Tibial nerve (tissue), 4 donors: ENCODE measurements around the gene IL1RN. TPM values are rescaled to one million over a fixed set of nuclear protein-coding genes. Genes with fewer than 3 reads are reported as not detected.

Experiments
- DNase-seq, 2 donors: peaks; one replicate each; pipeline ENCODE4 v3.0.0-alpha.2; 2019; ENCODE audit warnings: low spot score in 2 of 2
- H3K27ac ChIP-seq, 4 donors: fragments of 200-600 bp; sonication (generic) in 3 of 4; one replicate each; pipeline ENCODE4 v1.5.1; 2017 to 2019; ENCODE audit warnings: mild to moderate bottlenecking in 1 of 4
- H3K27me3 ChIP-seq, 2 donors: fragments of 200-600 bp; sonication (generic) in 1 of 2; one replicate each; pipeline versions ENCODE4 v1.5.1 to v1.6.0; 2017 to 2019
- H3K36me3 ChIP-seq, 3 donors: fragments of 200-600 bp; sonication (generic); one replicate each; pipeline ENCODE4 v1.5.1; 2018 to 2019
- H3K4me1 ChIP-seq, 4 donors: fragments of 200-600 bp; sonication (generic) in 3 of 4; one replicate each; pipeline ENCODE4 v1.5.1; 2017 to 2019
- H3K4me3 ChIP-seq, 4 donors: fragments of 200-600 bp; sonication (generic) in 3 of 4; one replicate each; pipeline ENCODE4 v1.5.1; 2017 to 2019; ENCODE audit warnings: mild to moderate bottlenecking in 1 of 4, moderate library complexity in 1 of 4
- H3K9me3 ChIP-seq, 4 donors: fragments of 200-600 bp; sonication (generic) in 3 of 4; one replicate each; pipeline ENCODE4 v1.5.1; 2017 to 2019
- EP300 ChIP-seq, 2 donors: sonication (generic); formaldehyde crosslinking; IDR thresholded peaks; one replicate each; pipeline ENCODE4 v1.6.1; 2017; ENCODE audit warnings: antibody characterized with exemption in 2 of 2, mild to moderate bottlenecking in 1 of 2
- POLR2A ChIP-seq, 2 donors: fragments of 450-650 bp; IDR thresholded peaks; one replicate each; pipeline ENCODE4 v1.6.1; 2017; ENCODE audit warnings: antibody characterized with exemption in 2 of 2, mild to moderate bottlenecking in 2 of 2, moderate library complexity in 2 of 2
- WGBS, 2 donors: methylation state at CpG; one replicate each; pipeline ENCODE4 v1.1.5; 2018; 5-methylcytosine and 5-hydroxymethylcytosine counted together
- total RNA-seq, 4 donors: library from RNA; depleted of rRNA; stranded (reverse); fragments of >200 nt; gene quantifications; one replicate each; pipeline ENCODE4 v1.1.0, GENCODE V29; 2016
- TF ChIP-seq, protein P1 (sequence below), 5 experiments: fragments of 200-600 bp in 3 of 5; fragments of 450-650 bp in 2 of 5; sonication (generic) in 3 of 5; IDR thresholded peaks; one replicate each; pipeline ENCODE4 v1.5.1; 2016 to 2019; ENCODE audit warnings: antibody characterized with exemption in 5 of 5, mild to moderate bottlenecking in 3 of 5, moderate library complexity in 2 of 5

The IL1RN gene
- total RNA-seq, 4 donors from 2014 or later: 0.59 TPM; not detected in 3

DNA sequence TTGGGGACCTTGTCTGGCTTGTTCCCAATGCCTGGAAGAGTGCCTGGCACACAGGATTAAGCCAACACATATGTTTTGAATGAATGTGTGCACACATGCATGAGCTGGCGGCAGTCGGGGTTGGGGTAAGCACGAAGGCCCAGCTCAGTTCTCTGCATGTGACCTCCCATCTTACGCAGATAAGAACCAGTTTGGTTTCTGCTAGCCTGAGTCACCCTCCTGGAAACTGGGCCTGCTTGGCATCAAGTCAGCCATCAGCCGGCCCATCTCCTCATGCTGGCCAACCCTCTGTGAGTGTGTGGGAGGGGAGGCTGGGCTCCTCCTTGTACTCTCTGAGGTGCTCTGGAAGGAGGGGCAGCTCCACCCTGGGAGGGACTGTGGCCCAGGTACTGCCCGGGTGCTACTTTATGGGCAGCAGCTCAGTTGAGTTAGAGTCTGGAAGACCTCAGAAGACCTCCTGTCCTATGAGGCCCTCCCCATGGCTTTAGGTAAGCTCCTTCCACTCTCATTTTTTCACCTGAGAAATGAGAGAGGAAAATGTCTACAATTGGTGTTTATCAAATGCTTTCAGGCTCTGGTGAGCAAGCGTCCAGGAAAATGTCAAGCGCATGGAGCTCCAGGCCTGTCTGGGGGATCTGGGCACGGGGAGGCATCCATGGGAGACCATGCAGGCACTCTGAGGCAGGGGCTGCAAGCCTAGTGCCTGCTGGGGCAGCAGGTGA is 9.7 kb upstream of the IL1RN start:
- no peak for DNase-seq
- Histone ChIP-seq H3K4me1 (peaks cover 0 to 11% (median 0%) of the 10 kb centered on the region in 4 donors), H3K4me3 (no peak overlapping the region), H3K9me3 (no peaks in the 10 kb centered on the region), H3K27ac (no peak overlapping the region), H3K36me3 (no peaks in the 10 kb centered on the region), H3K27me3 (no peaks in the 10 kb centered on the region)
- TF ChIP-seq EP300 (IDR thresholded peaks at IDR 0.05) (no peak), POLR2A (IDR thresholded peaks at IDR 0.05) (no peak)
- TF ChIP-seq, protein P1, sequence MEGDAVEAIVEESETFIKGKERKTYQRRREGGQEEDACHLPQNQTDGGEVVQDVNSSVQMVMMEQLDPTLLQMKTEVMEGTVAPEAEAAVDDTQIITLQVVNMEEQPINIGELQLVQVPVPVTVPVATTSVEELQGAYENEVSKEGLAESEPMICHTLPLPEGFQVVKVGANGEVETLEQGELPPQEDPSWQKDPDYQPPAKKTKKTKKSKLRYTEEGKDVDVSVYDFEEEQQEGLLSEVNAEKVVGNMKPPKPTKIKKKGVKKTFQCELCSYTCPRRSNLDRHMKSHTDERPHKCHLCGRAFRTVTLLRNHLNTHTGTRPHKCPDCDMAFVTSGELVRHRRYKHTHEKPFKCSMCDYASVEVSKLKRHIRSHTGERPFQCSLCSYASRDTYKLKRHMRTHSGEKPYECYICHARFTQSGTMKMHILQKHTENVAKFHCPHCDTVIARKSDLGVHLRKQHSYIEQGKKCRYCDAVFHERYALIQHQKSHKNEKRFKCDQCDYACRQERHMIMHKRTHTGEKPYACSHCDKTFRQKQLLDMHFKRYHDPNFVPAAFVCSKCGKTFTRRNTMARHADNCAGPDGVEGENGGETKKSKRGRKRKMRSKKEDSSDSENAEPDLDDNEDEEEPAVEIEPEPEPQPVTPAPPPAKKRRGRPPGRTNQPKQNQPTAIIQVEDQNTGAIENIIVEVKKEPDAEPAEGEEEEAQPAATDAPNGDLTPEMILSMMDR (IDR thresholded peaks at IDR 0.05): no peak
- 73 to 79% methylated on average over 9 of the region's 9 CpGs for WGBS, 2 donors

DNA sequence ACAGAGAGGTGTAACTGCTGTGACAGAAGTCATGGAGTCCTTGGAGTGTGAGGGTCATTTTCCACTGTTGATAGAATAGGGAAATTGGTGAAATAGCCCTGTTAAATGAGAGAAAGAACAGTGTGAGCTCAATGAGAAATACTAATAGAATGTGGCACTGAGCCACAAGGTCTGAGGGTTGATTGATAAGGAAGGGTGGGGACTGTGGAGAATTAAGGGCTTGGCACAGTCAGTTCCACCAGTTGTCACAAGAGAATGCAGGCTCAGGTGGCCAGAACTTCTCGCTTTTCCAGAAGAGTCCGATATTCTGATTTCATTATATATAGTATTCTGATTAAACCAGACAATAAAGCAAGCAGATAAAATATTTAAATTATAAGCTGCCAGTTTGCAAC is 9.1 kb upstream of the IL1RN start:
- no peaks in the 10 kb centered on the region for H3K9me3 ChIP-seq
- H3K27me3 ChIP-seq: no peaks in the 10 kb centered on the region
- H3K27ac ChIP-seq: no peak overlapping the region
- WGBS, 2 donors: 93% methylated on average over 2 of the region's 2 CpGs
- no peak overlapping the region for H3K4me3 ChIP-seq
- H3K36me3 ChIP-seq: no peaks in the 10 kb centered on the region
- TF ChIP-seq, protein P1 (IDR thresholded peaks at IDR 0.05): no peak
- no peak for TF ChIP-seq EP300 (IDR thresholded peaks at IDR 0.05)
- no peak for TF ChIP-seq POLR2A (IDR thresholded peaks at IDR 0.05)
- no peak for DNase-seq
- H3K4me1 ChIP-seq: peaks cover 0 to 11% (median 0%) of the 10 kb centered on the region in 4 donors

DNA sequence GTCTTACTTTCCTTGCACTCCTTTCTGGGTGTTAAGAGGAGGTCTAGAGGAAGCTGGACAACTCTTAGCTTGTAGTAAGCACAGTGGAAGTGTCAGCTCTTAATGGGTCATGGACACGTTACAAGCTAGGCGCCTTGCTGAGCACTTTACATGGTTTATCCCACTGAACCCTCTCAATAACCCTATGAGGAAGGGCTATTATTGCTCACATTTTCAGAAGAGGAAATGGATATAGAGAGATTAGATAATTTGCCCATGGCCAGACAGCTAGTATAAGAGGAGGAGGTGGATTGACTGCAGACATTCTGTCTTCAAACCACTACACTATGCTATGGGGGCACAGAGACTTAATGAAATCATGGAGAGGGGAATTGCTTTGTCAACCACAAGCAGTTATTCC is 8.3 kb upstream of the IL1RN start:
- H3K36me3 ChIP-seq: no peaks in the 10 kb centered on the region
- no peak overlapping the region for H3K4me3 ChIP-seq
- H3K9me3 ChIP-seq: no peaks in the 10 kb centered on the region
- no peak overlapping the region for H3K27ac ChIP-seq
- WGBS, 2 donors: 83 to 90% methylated on average over 2 of the region's 2 CpGs
- DNase-seq: no peak
- TF ChIP-seq POLR2A (IDR thresholded peaks at IDR 0.05) (no peak), EP300 (IDR thresholded peaks at IDR 0.05) (no peak)
- TF ChIP-seq, protein P1 (IDR thresholded peaks at IDR 0.05): no peak
- peaks cover 0 to 11% (median 0%) of the 10 kb centered on the region in 4 donors for H3K4me1 ChIP-seq
- no peaks in the 10 kb centered on the region for H3K27me3 ChIP-seq

DNA sequence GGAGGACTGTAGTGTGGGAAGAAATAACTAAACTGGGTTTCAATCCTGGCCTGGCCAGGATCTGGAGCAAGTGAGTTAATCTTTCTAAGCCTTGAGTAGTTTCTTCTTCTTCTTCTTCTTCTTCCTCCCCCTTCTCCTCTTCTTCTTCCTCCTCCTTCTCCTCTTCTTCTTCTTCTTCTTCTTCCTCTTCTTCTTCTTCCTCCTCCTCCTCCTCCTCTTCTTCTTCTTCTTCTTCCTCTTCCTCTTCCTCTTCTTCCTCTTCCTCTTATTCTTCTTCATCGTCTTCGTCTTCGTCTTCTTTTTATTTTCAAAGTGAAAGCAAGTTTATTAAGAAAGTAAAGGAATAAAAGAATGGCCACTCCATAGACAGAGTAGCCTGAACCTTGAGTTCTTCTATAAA is 6.5 kb upstream of the IL1RN start:
- TF ChIP-seq POLR2A (IDR thresholded peaks at IDR 0.05): no peak
- TF ChIP-seq EP300 (IDR thresholded peaks at IDR 0.05): no peak
- TF ChIP-seq, protein P1 (IDR thresholded peaks at IDR 0.05): no peak
- 75 to 77% methylated on average over 3 of the region's 3 CpGs for WGBS, 2 donors
- Histone ChIP-seq H3K27me3 (no peaks in the 10 kb centered on the region), H3K4me3 (no peak overlapping the region), H3K4me1 (peaks cover 0 to 7% (median 0%) of the 10 kb centered on the region in 4 donors), H3K36me3 (no peaks in the 10 kb centered on the region), H3K27ac (no peak overlapping the region), H3K9me3 (no peaks in the 10 kb centered on the region)
- DNase-seq: no peak

DNA sequence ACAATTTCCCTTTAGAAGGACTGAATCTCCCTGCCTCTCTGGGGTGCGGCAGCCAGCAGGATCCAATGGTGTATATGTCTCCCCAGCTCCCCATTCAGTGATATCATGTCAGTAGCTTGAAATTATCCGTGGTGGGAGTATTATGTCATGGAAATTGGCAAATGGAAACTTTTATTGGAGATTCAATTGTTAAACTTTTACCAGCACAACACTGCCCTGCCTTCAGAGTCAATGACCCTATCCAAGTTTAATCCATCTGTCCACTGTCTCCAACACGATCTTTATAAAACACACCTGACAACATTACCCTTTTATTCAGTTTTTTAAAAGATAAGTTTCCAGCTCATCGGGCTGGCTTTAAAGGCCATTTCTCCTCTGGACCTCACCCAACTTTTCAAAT is 5.0 kb upstream of the IL1RN start:
- DNase-seq: no peak
- H3K4me3 ChIP-seq: no peak overlapping the region
- H3K27ac ChIP-seq: no peak overlapping the region
- TF ChIP-seq EP300 (IDR thresholded peaks at IDR 0.05) (no peak), POLR2A (IDR thresholded peaks at IDR 0.05) (no peak)
- TF ChIP-seq, protein P1 (IDR thresholded peaks at IDR 0.05): no peak
- no peaks in the 10 kb centered on the region for H3K36me3 ChIP-seq
- WGBS, 2 donors: 76 to 77% methylated on average over 4 of the region's 4 CpGs
- H3K27me3 ChIP-seq: no peaks in the 10 kb centered on the region
- H3K4me1 ChIP-seq: no peaks in the 10 kb centered on the region
- H3K9me3 ChIP-seq: no peaks in the 10 kb centered on the region
